Umbilical cord (tissue), 2 donors: ENCODE measurements around the gene CSRNP3. TPM values are rescaled to one million over a fixed set of nuclear protein-coding genes. Genes with fewer than 3 reads are reported as not detected.

Experiments used
- DNase-seq: peaks from one replicate; pipeline ENCODE4 v3.0.0-alpha.2; 2015; ENCODE audit warnings: low spot score
- total RNA-seq: library from RNA; depleted of rRNA; stranded (reverse); fragments of >200 nt; gene quantifications from one replicate; pipeline ENCODE4 v1.2.3, GENCODE V29; 2014; ENCODE audit warnings: low replicate concordance; ENCODE audit not compliant: insufficient read depth

The CSRNP3 gene
- total RNA-seq, 1 donor from 2014 or later = 10.4 TPM

GRCh38 chr2:165544897-165545296, 75.4 kb downstream of the CSRNP3 start:
- no peak for DNase-seq

- DNase-seq = no peak
Observed at GRCh38 chr2:165547900-165548299, 78.4 kb downstream of the CSRNP3 start.

GRCh38 chr2:165549619-165550018, 80.1 kb downstream of the CSRNP3 start:
- DNase-seq = no peak

GRCh38 chr2:165558832-165559231, 89.3 kb downstream of the CSRNP3 start:
- DNase-seq = no peak

- no peak for DNase-seq
Observed at GRCh38 chr2:165560377-165560988, 91.0 kb downstream of the CSRNP3 start.

- no peak for DNase-seq
Observed at GRCh38 chr2:165561516-165561915, 92.0 kb downstream of the CSRNP3 start.

GRCh38 chr2:165562233-165562632, 92.7 kb downstream of the CSRNP3 start:
- DNase-seq = no peak

GRCh38 chr2:165563468-165564225, 94.1 kb downstream of the CSRNP3 start:
- DNase-seq = no peak

- peak; percentile 29 for DNase-seq
Observed at GRCh38 chr2:165566008-165566407, 96.5 kb downstream of the CSRNP3 start.

GRCh38 chr2:165567273-165567672, 97.8 kb downstream of the CSRNP3 start:
- DNase-seq = no peak

- DNase-seq = no peak
Observed at GRCh38 chr2:165568361-165568760, 98.9 kb downstream of the CSRNP3 start.

GRCh38 chr2:165571477-165571876, 102.0 kb downstream of the CSRNP3 start:
- DNase-seq = no peak

GRCh38 chr2:165572151-165572550, 102.7 kb downstream of the CSRNP3 start:
- DNase-seq = peak; percentile 65

GRCh38 chr2:165573534-165574461, 104.3 kb downstream of the CSRNP3 start:
- DNase-seq = peak; percentile 69

GRCh38 chr2:165575044-165575615, 105.6 kb downstream of the CSRNP3 start:
- no peak for DNase-seq

GRCh38 chr2:165576409-165577154, 107.1 kb downstream of the CSRNP3 start:
- DNase-seq = peak; percentile 63

GRCh38 chr2:165582409-165582808, 112.9 kb downstream of the CSRNP3 start:
- DNase-seq = no peak

GRCh38 chr2:165582863-165583506, 113.5 kb downstream of the CSRNP3 start:
- DNase-seq = no peak

- DNase-seq = no peak
Observed at GRCh38 chr2:165584126-165584654, 114.7 kb downstream of the CSRNP3 start.

GRCh38 chr2:165586019-165586418, 116.5 kb downstream of the CSRNP3 start:
- no peak for DNase-seq
